HepG2 (cell line): ENCODE measurements around the gene MLANA. TPM values are rescaled to one million over a fixed set of nuclear protein-coding genes. Genes with fewer than 3 reads are reported as not detected.

Source experiments
- ATAC-seq: fragments of 200-7000 bp; cut with Tn5 transposase; 3 replicates; pipeline ENCODE4 v1.9.1; 2020; ENCODE audit warnings: mild to moderate bottlenecking, moderate library complexity
- BruUV-seq: library from RNA; stranded (reverse); fragments of 400-500 nt; replicated peaks from 2 replicates; lab custom pipeline; 2021; lab: Mats Ljungman, UMichigan
- CTCF ChIA-PET: fragments of 300-600 bp; formaldehyde crosslinking; extraction: SDS; loops from one replicate; lab custom pipeline; 2021; ENCODE audit warnings: low total read pairs, inconsistent platforms, low intra/inter-chr PET ratio; lab: Yijun Ruan, JAX
- POLR2A ChIA-PET: fragments of 350-600 bp; sonication (Branson Sonifier 250); formaldehyde crosslinking; loops from one replicate; lab custom pipeline; 2020; ENCODE audit warnings: antibody characterized with exemption, inconsistent platforms; lab: Yijun Ruan, JAX
- DNase-seq: peaks from one replicate; pipeline ENCODE4 v3.0.0-alpha.2; 2015; ENCODE audit warnings: low spot score
- FAIRE-seq: peaks from 3 replicates; lab custom pipeline; 2011; peaks lifted over from hg19 to GRCh38; lab: Jason Lieb, UNC
- H2AFZ ChIP-seq: one replicate; pipeline ENCODE4 v1.6.1; 2011; ENCODE audit warnings: low read length, inconsistent platforms
- H3K27ac ChIP-seq: fragments of 300-600 bp; 3 replicates; pipeline ENCODE4 v1.8.0; 2011; ENCODE audit warnings: mixed run types, mild to moderate bottlenecking, mixed read lengths, low read length, inconsistent platforms; ENCODE audit not compliant: insufficient read depth; ENCODE audit errors: extremely low read length
- H3K27me3 ChIP-seq, 2 experiments: fragments of 200-600 bp in 1 of 2; 2 replicates in 1 of 2; 3 replicates in 1 of 2; pipeline versions ENCODE4 v1.6.0 to v1.8.0; 2011; ENCODE audit warnings: low read length in 2 of 2, mild to moderate bottlenecking in 2 of 2, moderate library complexity in 2 of 2, inconsistent platforms in 1 of 2; ENCODE audit not compliant: insufficient read depth in 2 of 2, control insufficient read depth in 1 of 2
- H3K36me3 ChIP-seq, 2 experiments: fragments of 200-600 bp in 1 of 2; replicated peaks in 1 of 2; 2 replicates in 1 of 2; 3 replicates in 1 of 2; pipeline versions ENCODE4 v1.5.1 to v1.8.0; 2011; ENCODE audit warnings: low read length in 2 of 2, inconsistent platforms in 1 of 2; ENCODE audit not compliant: insufficient read depth in 2 of 2, control insufficient read depth in 1 of 2
- H3K4me1 ChIP-seq: 2 replicates; pipeline ENCODE4 v1.5.1; 2012; ENCODE audit warnings: low read length, inconsistent platforms; ENCODE audit not compliant: insufficient read depth
- H3K4me2 ChIP-seq: 2 replicates; pipeline ENCODE4 v1.6.0; 2011; ENCODE audit warnings: low read depth, low read length, inconsistent platforms
- H3K4me3 ChIP-seq, 3 experiments: fragments of 200-600 bp in 1 of 3; sonication (generic), shearing (Covaris generic) in 1 of 3; replicated peaks in 1 of 3; 2 replicates each; pipeline ENCODE4 v1.5.1; 2011 to 2016; ENCODE audit warnings: low read length in 3 of 3, inconsistent platforms in 2 of 3, low read depth in 2 of 3, mild to moderate bottlenecking in 2 of 3, control low read depth in 1 of 3, mixed read lengths in 1 of 3; ENCODE audit not compliant: insufficient read depth in 1 of 3
- H3K79me2 ChIP-seq: one replicate; pipeline ENCODE4 v1.6.1; 2011; ENCODE audit warnings: low read length, inconsistent platforms; ENCODE audit not compliant: insufficient read depth
- H3K9ac ChIP-seq: 2 replicates; pipeline ENCODE4 v1.6.0; 2011; ENCODE audit warnings: mild to moderate bottlenecking, low read depth, low read length, inconsistent platforms; ENCODE audit not compliant: insufficient read depth
- H3K9me3 ChIP-seq: 2 replicates; pipeline ENCODE4 v1.5.1; 2012; ENCODE audit warnings: mild to moderate bottlenecking, low read length
- H4K20me1 ChIP-seq: 2 replicates; pipeline ENCODE4 v1.6.0; 2011; ENCODE audit warnings: inconsistent platforms, mild to moderate bottlenecking, low read length, moderate library complexity; ENCODE audit not compliant: insufficient read depth
- ARNT2 ChIP-seq: sonication (generic); formaldehyde crosslinking; IDR thresholded peaks from 2 replicates; pipeline ENCODE4 v1.8.0; 2022; ENCODE audit warnings: mild to moderate bottlenecking, low read depth, missing genetic modification reagents, moderate library complexity
- HOMEZ ChIP-seq: IDR thresholded peaks from 2 replicates; pipeline ENCODE4 v1.6.1; 2016; ENCODE audit warnings: low read depth
- JDP2 ChIP-seq: sonication (generic); formaldehyde crosslinking; IDR thresholded peaks from 2 replicates; pipeline ENCODE4 v1.8.1; 2022; ENCODE audit warnings: missing genetic modification reagents, borderline replicate concordance
- NFAT5 ChIP-seq: sonication (generic); formaldehyde crosslinking; IDR thresholded peaks from 2 replicates; pipeline ENCODE4 v1.4.0; 2020; ENCODE audit warnings: missing genetic modification reagents
- PAF1 ChIP-seq: IDR thresholded peaks from 2 replicates; pipeline ENCODE4 v1.6.1; 2016; ENCODE audit warnings: missing genetic modification reagents, missing compliant biosample characterization
- SAP130 ChIP-seq: IDR thresholded peaks from 2 replicates; pipeline ENCODE4 v1.6.1; 2016; ENCODE audit warnings: low read depth
- SRY ChIP-seq: sonication (generic); formaldehyde crosslinking; IDR thresholded peaks from 2 replicates; pipeline ENCODE4 v1.8.0; 2022; ENCODE audit warnings: mild to moderate bottlenecking, missing genetic modification reagents
- ZBTB25 ChIP-seq: IDR thresholded peaks from 2 replicates; pipeline ENCODE4 v1.6.1; 2018; ENCODE audit warnings: missing genetic modification reagents
- ZMYM2 ChIP-seq: sonication (generic); formaldehyde crosslinking; IDR thresholded peaks from 2 replicates; pipeline ENCODE4 v1.8.0; 2022; ENCODE audit warnings: mild to moderate bottlenecking, missing genetic modification reagents
- ZNF205 ChIP-seq: IDR thresholded peaks from 2 replicates; pipeline ENCODE4 v1.6.1; 2018; ENCODE audit warnings: missing biosample characterization, missing genetic modification reagents
- ZNF329 ChIP-seq: sonication (generic); formaldehyde crosslinking; IDR thresholded peaks from 2 replicates; pipeline ENCODE4 v1.9.0; 2021; ENCODE audit warnings: low read depth, mild to moderate bottlenecking, missing genetic modification reagents
- ZNF468 ChIP-seq: sonication (generic); formaldehyde crosslinking; IDR thresholded peaks from 2 replicates; pipeline ENCODE4 v1.8.0; 2022; ENCODE audit warnings: mild to moderate bottlenecking, moderate library complexity, missing genetic modification reagents
- ZNF780A ChIP-seq: sonication (generic); formaldehyde crosslinking; IDR thresholded peaks from 2 replicates; pipeline ENCODE4 v1.8.0; 2022; ENCODE audit warnings: mild to moderate bottlenecking, missing genetic modification reagents, moderate library complexity
- WGBS: methylation state at CpG from one replicate; pipeline ENCODE4 v1.1.6; 2017; ENCODE audit warnings: low lambda C conversion rate; 5-methylcytosine and 5-hydroxymethylcytosine counted together
- in situ Hi-C: cut with HindIII; loops from 2 replicates; pipeline ENCODE4 v1.10.0; 2017; ENCODE audit warnings: low pct_unique_long_range_greater_than_20kb; ENCODE audit not compliant: extremely low pct_ligation_motif_present
- intact Hi-C: fragments of 100-400 bp; cut with micrococcal nuclease; formaldehyde crosslinking; loops from one replicate; pipeline ENCODE4 v1.10.0; 2022; ENCODE audit not compliant: unreplicated experiment
- polyA plus RNA-seq, 8 experiments: library from polyadenylated mRNA; depleted of rRNA in 3 of 8; stranded (reverse) in 7 of 8; unstranded in 1 of 8; fragments of >200 nt; fragmentation: Illumina TruSeq in 4 of 8; extraction: Trizol in 4 of 8; gene quantifications; 2 replicates each; pipeline versions ENCODE4 v1.2.1 to v1.2.3, GENCODE V29; 2011 to 2016; ENCODE audit warnings: low read depth in 4 of 8, missing spikeins in 1 of 8, mixed read lengths in 1 of 8; ENCODE audit not compliant: insufficient read depth in 1 of 8
- total RNA-seq, 5 experiments: library from RNA; depleted of rRNA; stranded (reverse); fragments of >200 nt; fragmentation: Illumina TruSeq; extraction: Trizol; gene quantifications; 2 replicates each; pipeline ENCODE4 v1.2.3, GENCODE V29; 2016; ENCODE audit warnings: low read depth in 1 of 5

The MLANA gene
- total and polyA plus RNA-seq, 2 of the 13 experiments (the other 11 are each of a cell fraction or from before 2014, with no cell fraction given): 0.11 to 0.18 TPM

GRCh38 chr9:5922192-5922591, 31.5 kb downstream of the MLANA start:
- no peaks in the 10 kb centered on the region for H3K9me3 ChIP-seq
- H3K27ac ChIP-seq: no peak overlapping the region
- H3K36me3 ChIP-seq: peaks cover 3 to 26% of the 10 kb centered on the region in 2 experiments; a peak in 3 of 5 replicates
- 82% methylated on average over 2 of the region's 2 CpGs for WGBS
- H3K79me2 ChIP-seq: no peaks in the 10 kb centered on the region
- BruUV-seq: no TSS peak
- intact Hi-C loops: no loop called here
- H2AFZ ChIP-seq: no peak overlapping the region
- POLR2A ChIA-PET: no interaction called here
- H3K4me2 ChIP-seq: no peak overlapping the region
- TF ChIP-seq JDP2 (CRISPR knock-in tag) (no peak), ZBTB25 (CRISPR knock-in tag) (no peak), ZNF329 (no peak), ZNF205 (CRISPR knock-in tag) (no peak), PAF1 (CRISPR knock-in tag) (no peak), SRY (CRISPR knock-in tag) (no peak), ZMYM2 (CRISPR knock-in tag) (no peak)
- H4K20me1 ChIP-seq: no peaks in the 10 kb centered on the region
- no peak for FAIRE-seq
- DNase-seq: no peak
- ATAC-seq: no peak
- no peak overlapping the region for H3K9ac ChIP-seq
- in situ Hi-C loops: no loop called here
- H3K27me3 ChIP-seq: no peaks in the 10 kb centered on the region
- H3K4me3 ChIP-seq: no peak overlapping the region
- CTCF ChIA-PET: no interaction called here
- no peaks in the 10 kb centered on the region for H3K4me1 ChIP-seq

- in situ Hi-C loops (no loop called here), intact Hi-C loops (no loop called here)
- POLR2A ChIA-PET: no interaction called here
- Histone ChIP-seq H3K4me3 (no peak overlapping the region), H3K9me3 (no peaks in the 10 kb centered on the region), H4K20me1 (no peaks in the 10 kb centered on the region), H3K36me3 (peaks cover 0 to 7% of the 10 kb centered on the region in 2 experiments; a peak in 2 of 5 replicates), H3K9ac (no peak overlapping the region), H3K27me3 (no peaks in the 10 kb centered on the region), H3K79me2 (no peaks in the 10 kb centered on the region), H2AFZ (no peak overlapping the region), H3K27ac (no peak overlapping the region), H3K4me2 (no peak overlapping the region), H3K4me1 (no peaks in the 10 kb centered on the region)
- FAIRE-seq (no peak), ATAC-seq (no peak), DNase-seq (no peak)
- CTCF ChIA-PET: no interaction called here
- 91% methylated on average over 1 of the region's 1 CpG for WGBS
- BruUV-seq: no TSS peak
- no peak for TF ChIP-seq ZNF468 (CRISPR knock-in tag)
- no peak for TF ChIP-seq NFAT5
- TF ChIP-seq ZNF780A (CRISPR knock-in tag): no peak
- TF ChIP-seq SAP130 (CRISPR knock-in tag): no peak
- no peak for TF ChIP-seq ARNT2 (CRISPR knock-in tag)
- TF ChIP-seq HOMEZ: no peak
Measured at GRCh38 chr9:5931657-5932056, 41.0 kb downstream of the MLANA start.
